Measurements from ENCODE around the gene TMTC2. TPM values are rescaled to one million over a fixed set of nuclear protein-coding genes. Genes with fewer than 3 reads are reported as not detected.

Gene TMTC2
- total RNA-seq, 2 experiments from 2014 or later: 2.5 to 3.1 TPM

DNA sequence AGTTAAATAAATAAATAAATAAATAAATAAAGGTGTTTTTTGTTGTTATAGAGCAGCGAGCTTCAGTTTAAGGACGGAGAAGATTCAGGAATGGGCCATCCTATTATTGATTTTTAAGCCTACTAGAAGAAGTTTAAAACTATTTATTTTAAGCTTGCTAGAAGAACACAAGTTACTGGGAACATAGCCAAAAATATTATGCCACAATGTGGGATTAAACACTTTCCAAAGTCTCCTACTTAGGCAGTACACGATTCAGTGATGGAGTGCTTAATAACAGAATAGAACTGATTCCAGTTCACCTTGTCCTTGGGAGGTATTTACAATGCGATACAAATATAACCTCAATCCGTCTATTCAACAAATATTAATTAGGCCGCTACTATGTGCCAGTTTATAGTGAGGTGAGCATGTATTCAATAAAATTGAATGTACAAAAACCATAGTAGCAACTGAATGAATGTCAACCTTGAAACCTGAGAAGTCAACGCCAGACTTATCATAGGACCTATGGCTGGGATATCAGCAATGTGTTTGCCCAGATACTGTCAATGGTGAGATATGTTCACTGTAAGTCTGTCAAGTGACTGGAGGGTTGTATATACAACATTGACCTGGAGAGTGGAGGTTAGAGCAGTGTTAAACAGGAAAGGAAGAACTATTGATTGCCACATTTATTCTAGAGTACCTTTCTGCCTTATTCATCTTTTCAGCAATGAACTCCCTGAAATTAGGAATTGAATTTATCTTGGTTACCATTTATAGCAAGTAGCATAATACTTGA is 486.4 kb downstream of the TMTC2 start:
- no peak for ATAC-seq
- no peak for DNase-seq
- H3K4me1 Mint-ChIP-seq (ENCODE audit: low read depth): no peaks in the 10 kb centered on the region
- TF ChIP-seq CTCF (IDR thresholded peaks at IDR 0.05): no peak
- H3K4me3 Mint-ChIP-seq: no peak overlapping the region
- H3K27me3 Mint-ChIP-seq: no peaks in the 10 kb centered on the region
- H3K36me3 Mint-ChIP-seq (ENCODE audit: low read depth): no peaks in the 10 kb centered on the region
- intact Hi-C loops (cut with micrococcal nuclease): no loop called here
- ChIA-PET CTCF (no interaction called here), POLR2A (no interaction called here)
- H3K9me3 Mint-ChIP-seq: no peaks in the 10 kb centered on the region
- H3K27ac Mint-ChIP-seq: no peak overlapping the region

- ChIA-PET CTCF (no interaction called here), POLR2A (interaction anchor here (0.7 to 0.8 kb wide), 2 partner anchors 9 to 85 kb away, joined by 3 to 4 read pairs; no protein-coding TSS in a partner anchor)
- no peak for TF ChIP-seq CTCF (IDR thresholded peaks at IDR 0.05)
- H3K36me3 Mint-ChIP-seq (ENCODE audit: low read depth): no peaks in the 10 kb centered on the region
- H3K9me3 Mint-ChIP-seq: no peaks in the 10 kb centered on the region
- no peaks in the 10 kb centered on the region for H3K27me3 Mint-ChIP-seq
- H3K27ac Mint-ChIP-seq: no peak overlapping the region
- no peaks in the 10 kb centered on the region for H3K4me1 Mint-ChIP-seq (ENCODE audit: low read depth)
- intact Hi-C loops (cut with micrococcal nuclease): no loop called here
- ATAC-seq (no peak), DNase-seq (no peak)
- no peak overlapping the region for H3K4me3 Mint-ChIP-seq
Measured at GRCh38 chr12:83179999-83180398, 493.3 kb downstream of the TMTC2 start.

- H3K27me3 Mint-ChIP-seq: no peaks in the 10 kb centered on the region
- H3K27ac Mint-ChIP-seq: no peak overlapping the region
- CTCF ChIA-PET: no interaction called here
- intact Hi-C loops (cut with micrococcal nuclease): no loop called here
- no peak overlapping the region for H3K4me3 Mint-ChIP-seq
- DNase-seq (no peak), ATAC-seq (no peak)
- H3K36me3 Mint-ChIP-seq (ENCODE audit: low read depth): no peaks in the 10 kb centered on the region
- H3K9me3 Mint-ChIP-seq: no peaks in the 10 kb centered on the region
- H3K4me1 Mint-ChIP-seq (ENCODE audit: low read depth): no peaks in the 10 kb centered on the region
- POLR2A ChIA-PET: no interaction called here
- TF ChIP-seq CTCF (IDR thresholded peaks at IDR 0.05): no peak
Measured at GRCh38 chr12:83181074-83181473, 494.4 kb downstream of the TMTC2 start.

DNA sequence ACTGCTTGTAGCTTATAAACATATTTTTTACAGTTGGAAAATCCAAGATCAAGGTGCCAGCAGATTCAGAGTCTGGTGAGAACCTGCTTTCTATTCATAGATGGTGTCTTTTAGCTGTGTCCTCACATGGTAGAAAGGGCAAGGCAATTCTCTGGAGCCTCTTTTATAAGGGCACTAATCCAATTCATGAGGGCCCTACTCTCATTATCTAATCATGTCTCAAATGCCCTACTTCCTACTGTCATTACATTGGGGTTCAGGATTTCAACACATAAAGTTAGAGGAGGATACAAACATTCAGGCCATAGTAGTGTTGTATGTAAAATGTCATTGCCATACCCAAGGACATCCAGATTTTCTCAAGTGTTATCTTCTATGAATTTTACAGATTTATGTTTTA is 496.4 kb downstream of the TMTC2 start:
- ChIA-PET CTCF (no interaction called here), POLR2A (no interaction called here)
- H3K27me3 Mint-ChIP-seq: no peaks in the 10 kb centered on the region
- TF ChIP-seq CTCF (IDR thresholded peaks at IDR 0.05): no peak
- ATAC-seq: no peak
- DNase-seq: no peak
- no peak overlapping the region for H3K4me3 Mint-ChIP-seq
- no peaks in the 10 kb centered on the region for H3K36me3 Mint-ChIP-seq (ENCODE audit: low read depth)
- no peak overlapping the region for H3K27ac Mint-ChIP-seq
- no peaks in the 10 kb centered on the region for H3K4me1 Mint-ChIP-seq (ENCODE audit: low read depth)
- intact Hi-C loops (cut with micrococcal nuclease): no loop called here
- H3K9me3 Mint-ChIP-seq: no peaks in the 10 kb centered on the region

Data from activated CD8-positive, alpha-beta T cell treated with anti-CD3 and anti-CD28 coated beads for 36 hours (primary cell).